HEK293 (cell line): ENCODE measurements around the gene LCTL.
A peak's percentile ranks its signal among the peaks of the same experiment; 100 is the strongest.

ENCODE experiments used
- CTCF ChIA-PET: fragments of 350-600 bp; formaldehyde crosslinking; extraction: SDS; loops from one replicate; lab custom pipeline; 2021; ENCODE audit warnings: antibody characterized with exemption; lab: Yijun Ruan, JAX
- POLR2A ChIA-PET: fragments of 300-600 bp; formaldehyde crosslinking; extraction: SDS; loops from one replicate; lab custom pipeline; 2020; ENCODE audit warnings: antibody characterized with exemption, inconsistent platforms; lab: Yijun Ruan, JAX
- H3K27ac ChIP-seq: fragments of 200-500 bp; sonication (Bioruptor generic); 2 replicates; pipeline ENCODE4 v1.5.1; 2014; ENCODE audit warnings: low read depth, low read length, control low read depth, inconsistent platforms; ENCODE audit errors: extremely low read depth
- H3K36me3 ChIP-seq, 2 experiments: fragments of 200-500 bp in 1 of 2; sonication (Bioruptor generic) in 1 of 2; 1 replicate in 1 of 2; 2 replicates in 1 of 2; pipeline ENCODE4 v1.5.1; 2014 to 2017; ENCODE audit warnings: inconsistent platforms in 2 of 2, low read length in 2 of 2; ENCODE audit not compliant: control insufficient read depth in 2 of 2, insufficient read depth in 1 of 2
- H3K4me1 ChIP-seq: fragments of 200-500 bp; sonication (Bioruptor generic); 2 replicates; pipeline ENCODE4 v1.5.1; 2014; ENCODE audit warnings: mild to moderate bottlenecking, low read length, inconsistent platforms; ENCODE audit not compliant: control insufficient read depth, insufficient read depth
- H3K4me3 ChIP-seq: 2 replicates; pipeline ENCODE4 v1.5.1; 2011; ENCODE audit warnings: low read depth, mild to moderate bottlenecking, control low read depth, low read length, moderate library complexity
- H3K9me3 ChIP-seq: fragments of 200-500 bp; sonication (Bioruptor generic); 2 replicates; pipeline ENCODE4 v1.5.1; 2014; ENCODE audit warnings: low read depth, low read length, inconsistent platforms; ENCODE audit not compliant: control insufficient read depth, insufficient read depth
- CTCF ChIP-seq: fragments of 450-650 bp; formaldehyde crosslinking; IDR thresholded peaks from 2 replicates; pipeline ENCODE4 v1.5.1; 2016; ENCODE audit warnings: missing biosample characterization, missing genetic modification characterization
- GLI4 ChIP-seq: fragments of 450-650 bp; formaldehyde crosslinking; IDR thresholded peaks from 2 replicates; pipeline ENCODE4 v1.5.1; 2016; ENCODE audit warnings: missing biosample characterization, missing genetic modification characterization
- GLIS1 ChIP-seq: fragments of 450-650 bp; formaldehyde crosslinking; IDR thresholded peaks from 2 replicates; pipeline ENCODE4 v1.5.1; 2016; ENCODE audit warnings: missing biosample characterization, missing genetic modification characterization
- GLIS2 ChIP-seq: fragments of 450-650 bp; formaldehyde crosslinking; IDR thresholded peaks from 2 replicates; pipeline ENCODE4 v1.5.1; 2016; ENCODE audit warnings: missing biosample characterization, missing genetic modification characterization
- MYNN ChIP-seq: fragments of 450-650 bp; formaldehyde crosslinking; IDR thresholded peaks from 2 replicates; pipeline ENCODE4 v1.5.1; 2016; ENCODE audit warnings: missing biosample characterization, missing genetic modification characterization, borderline replicate concordance
- PRDM1 ChIP-seq: fragments of 450-650 bp; formaldehyde crosslinking; IDR thresholded peaks from 2 replicates; pipeline ENCODE4; 2016; ENCODE audit warnings: missing biosample characterization, missing genetic modification characterization
- SP3 ChIP-seq: fragments of 450-650 bp; formaldehyde crosslinking; IDR thresholded peaks from 2 replicates; pipeline ENCODE4 v1.5.1; 2016; ENCODE audit warnings: missing biosample characterization, missing genetic modification characterization
- WT1 ChIP-seq: fragments of 450-650 bp; formaldehyde crosslinking; IDR thresholded peaks from 2 replicates; pipeline ENCODE4 v1.5.1; 2016; ENCODE audit warnings: missing biosample characterization, missing genetic modification characterization
- ZBTB10 ChIP-seq: fragments of 450-650 bp; formaldehyde crosslinking; IDR thresholded peaks from 2 replicates; pipeline ENCODE4 v1.5.1; 2016; ENCODE audit warnings: missing biosample characterization, missing genetic modification characterization
- ZBTB44 ChIP-seq: fragments of 450-650 bp; IDR thresholded peaks from 2 replicates; pipeline ENCODE4 v1.5.1; 2018; ENCODE audit warnings: missing biosample characterization, mild to moderate bottlenecking, missing genetic modification characterization
- ZEB2 ChIP-seq: fragments of 450-650 bp; formaldehyde crosslinking; IDR thresholded peaks from 2 replicates; pipeline ENCODE4 v1.5.1; 2016; ENCODE audit warnings: missing biosample characterization, missing genetic modification characterization
- ZNF112 ChIP-seq: fragments of 450-650 bp; formaldehyde crosslinking; IDR thresholded peaks from 2 replicates; pipeline ENCODE4 v1.5.0; 2017; ENCODE audit warnings: missing biosample characterization, missing genetic modification characterization
- ZNF114 ChIP-seq: fragments of 450-650 bp; formaldehyde crosslinking; IDR thresholded peaks from 2 replicates; pipeline ENCODE4 v1.5.0; 2017; ENCODE audit warnings: missing biosample characterization, missing genetic modification characterization
- ZNF146 ChIP-seq: fragments of 450-650 bp; formaldehyde crosslinking; IDR thresholded peaks from 2 replicates; pipeline ENCODE4 v1.5.1; 2016; ENCODE audit warnings: missing biosample characterization, missing genetic modification characterization
- ZNF19 ChIP-seq: fragments of 450-650 bp; formaldehyde crosslinking; IDR thresholded peaks from 2 replicates; pipeline ENCODE4; 2016; ENCODE audit warnings: missing biosample characterization, missing genetic modification characterization, low read depth
- ZNF223 ChIP-seq: fragments of 450-650 bp; formaldehyde crosslinking; IDR thresholded peaks from 2 replicates; pipeline ENCODE4 v1.5.1; 2016; ENCODE audit warnings: missing biosample characterization, missing genetic modification characterization
- ZNF302 ChIP-seq: fragments of 450-650 bp; formaldehyde crosslinking; IDR thresholded peaks from 2 replicates; pipeline ENCODE4 v1.5.1; 2016; ENCODE audit warnings: missing biosample characterization, missing genetic modification characterization, low read depth
- ZNF391 ChIP-seq: fragments of 450-650 bp; formaldehyde crosslinking; IDR thresholded peaks from 2 replicates; pipeline ENCODE4 v1.5.1; 2016; ENCODE audit warnings: low read depth, missing biosample characterization, missing genetic modification characterization, borderline replicate concordance
- ZNF510 ChIP-seq: fragments of 450-650 bp; formaldehyde crosslinking; IDR thresholded peaks from 2 replicates; pipeline ENCODE4 v1.5.1; 2018; ENCODE audit warnings: mild to moderate bottlenecking, missing genetic modification characterization, missing biosample characterization; ENCODE audit not compliant: insufficient replicate concordance
- ZNF561 ChIP-seq: fragments of 450-650 bp; IDR thresholded peaks from 2 replicates; pipeline ENCODE4 v1.5.1; 2018; ENCODE audit warnings: missing biosample characterization, missing genetic modification characterization, borderline replicate concordance
- ZNF596 ChIP-seq: fragments of 450-650 bp; IDR thresholded peaks from 2 replicates; pipeline ENCODE4 v1.5.0; 2018; ENCODE audit warnings: missing biosample characterization, mild to moderate bottlenecking, missing genetic modification characterization, moderate library complexity
- ZNF654 ChIP-seq: fragments of 450-650 bp; formaldehyde crosslinking; IDR thresholded peaks from 2 replicates; pipeline ENCODE4 v1.5.1; 2016; ENCODE audit warnings: low read depth, missing biosample characterization, missing genetic modification characterization
- ZNF658 ChIP-seq: fragments of 450-650 bp; formaldehyde crosslinking; IDR thresholded peaks from 2 replicates; pipeline ENCODE4; 2016; ENCODE audit warnings: missing biosample characterization, missing genetic modification characterization
- ZNF76 ChIP-seq: fragments of 450-650 bp; formaldehyde crosslinking; IDR thresholded peaks from 2 replicates; pipeline ENCODE4; 2016; ENCODE audit warnings: low read depth, missing biosample characterization, missing genetic modification characterization, borderline replicate concordance
- ZNF792 ChIP-seq: fragments of 450-650 bp; formaldehyde crosslinking; IDR thresholded peaks from 2 replicates; pipeline ENCODE4 v1.5.1; 2016; ENCODE audit warnings: missing biosample characterization, missing genetic modification characterization
- ZSCAN30 ChIP-seq: fragments of 450-650 bp; IDR thresholded peaks from 2 replicates; pipeline ENCODE4 v1.5.1; 2018; ENCODE audit warnings: missing biosample characterization, mild to moderate bottlenecking, missing genetic modification characterization, moderate library complexity
- TF ChIP-seq, protein P1 (sequence below): fragments of 450-650 bp; formaldehyde crosslinking; IDR thresholded peaks from 2 replicates; pipeline ENCODE4 v1.5.1; 2016; ENCODE audit warnings: missing biosample characterization, missing genetic modification characterization

Gene LCTL

GRCh38 chr15:66608159-66608558 lies 42.4 kb upstream of the LCTL start:
- no peak overlapping the region for H3K27ac ChIP-seq
- CTCF ChIA-PET = interaction anchor here (0.6 to 10.2 kb wide), 8 partner anchors 11 to 334 kb away, joined by 3 to 139 read pairs (median 6); no protein-coding TSS in a partner anchor
- H3K4me1 ChIP-seq = no peaks in the 10 kb centered on the region
- POLR2A ChIA-PET = no interaction called here
- H3K36me3 ChIP-seq = no peaks in the 10 kb centered on the region
- H3K4me3 ChIP-seq = no peak overlapping the region
- no peaks in the 10 kb centered on the region for H3K9me3 ChIP-seq
- TF ChIP-seq ZNF302 = no peak
- no peak for TF ChIP-seq ZNF146 (tag by site-specific recombination)
- no peak for TF ChIP-seq PRDM1 (tag by site-specific recombination)
- TF ChIP-seq ZNF112 (tag by site-specific recombination) = no peak
- TF ChIP-seq, protein P1, sequence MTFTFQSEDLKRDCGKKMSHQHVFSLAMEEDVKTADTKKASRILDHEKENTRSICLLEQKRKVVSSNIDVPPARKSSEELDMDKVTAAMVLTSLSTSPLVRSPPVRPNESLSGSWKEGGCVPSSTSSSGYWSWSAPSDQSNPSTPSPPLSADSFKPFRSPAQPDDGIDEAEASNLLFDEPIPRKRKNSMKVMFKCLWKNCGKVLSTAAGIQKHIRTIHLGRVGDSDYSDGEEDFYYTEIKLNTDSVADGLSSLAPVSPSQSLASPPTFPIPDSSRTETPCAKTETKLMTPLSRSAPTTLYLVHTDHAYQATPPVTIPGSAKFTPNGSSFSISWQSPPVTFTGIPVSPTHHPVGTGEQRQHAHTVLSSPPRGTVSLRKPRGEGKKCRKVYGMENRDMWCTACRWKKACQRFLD (tag by site-specific recombination) = no peak
- no peak for TF ChIP-seq ZEB2 (tag by site-specific recombination)
- no peak for TF ChIP-seq SP3 (tag by site-specific recombination)
- no peak for TF ChIP-seq ZNF76 (tag by site-specific recombination)
- no peak for TF ChIP-seq ZNF510
- no peak for TF ChIP-seq ZNF114 (tag by site-specific recombination)
- no peak for TF ChIP-seq CTCF
- TF ChIP-seq GLI4 = no peak
- no peak for TF ChIP-seq ZBTB10
- TF ChIP-seq ZNF391 = no peak
- TF ChIP-seq ZNF658 (tag by site-specific recombination) = no peak
- TF ChIP-seq WT1 (tag by site-specific recombination) = no peak
- TF ChIP-seq MYNN = no peak

GRCh38 chr15:66603301-66604179 lies 37.7 kb upstream of the LCTL start:
- H3K36me3 ChIP-seq = no peaks in the 10 kb centered on the region
- H3K4me3 ChIP-seq = no peak overlapping the region
- ChIA-PET CTCF (interaction anchor here (0.5 to 10.2 kb wide), 43 partner anchors 7 to 963 kb away, joined by 3 to 139 read pairs (median 4); no protein-coding TSS in a partner anchor), POLR2A (no interaction called here)
- H3K4me1 ChIP-seq = no peaks in the 10 kb centered on the region
- H3K27ac ChIP-seq = no peak overlapping the region
- no peaks in the 10 kb centered on the region for H3K9me3 ChIP-seq
- peak; percentile 66 for TF ChIP-seq GLIS1 (tag by site-specific recombination)
- TF ChIP-seq ZNF654 (tag by site-specific recombination) = peak; percentile 61
- TF ChIP-seq GLIS2 = peak; percentile 79
- no peak for TF ChIP-seq ZNF146 (tag by site-specific recombination)
- TF ChIP-seq ZNF19 (tag by site-specific recombination) = no peak
- 0 out of 2 replicates have a peak, but pooled peaks have one; percentile 15 for TF ChIP-seq ZNF596 (tag by site-specific recombination)
- TF ChIP-seq ZSCAN30 = peak; percentile 69; the same call in 1 of the 2 replicates
- no peak for TF ChIP-seq ZNF223 (tag by site-specific recombination)
- TF ChIP-seq ZNF792 (tag by site-specific recombination) = 0 out of 2 replicates have a peak, but pooled peaks have one; percentile 30
- TF ChIP-seq ZBTB44 (tag by site-specific recombination) = no peak
- 0 out of 2 replicates have a peak, but pooled peaks have one; percentile 24 for TF ChIP-seq ZNF561 (tag by site-specific recombination)
- TF ChIP-seq ZNF76 (tag by site-specific recombination) = peak; percentile 22; the same call in 1 of the 2 replicates
